A549 (cell line): ENCODE data around the gene TBC1D16. TPM values are rescaled to one million over a fixed set of nuclear protein-coding genes. Genes with fewer than 3 reads are reported as not detected.

Experiments
- ATAC-seq, 2 experiments: fragments of 200-7000 bp in 1 of 2; fragments of >200 bp in 1 of 2; cut with Nextera tagmentation in 1 of 2; cut with Tn5 transposase in 1 of 2; 3 replicates each; pipeline versions ENCODE4 v1.8.0 to v1.9.1; 2018 to 2020; ENCODE audit warnings: mild to moderate bottlenecking in 1 of 2, moderate library complexity in 1 of 2
- CTCF ChIA-PET: fragments of 300-600 bp; sonication (Branson Sonifier 250); formaldehyde crosslinking; extraction: SDS; loops from one replicate; lab custom pipeline; 2021; ENCODE audit warnings: antibody characterized with exemption, inconsistent platforms; lab: Yijun Ruan, JAX
- POLR2A ChIA-PET: fragments of 350-600 bp; formaldehyde crosslinking; extraction: SDS; loops from one replicate; lab custom pipeline; 2021; ENCODE audit warnings: antibody characterized with exemption, inconsistent platforms; lab: Yijun Ruan, JAX
- DNase-seq, 2 experiments: peaks; one replicate each; pipeline versions ENCODE4 v3.0.0 to v3.0.0-alpha.2; 2011 to 2016; ENCODE audit warnings: low read depth in 1 of 2, low spot score in 1 of 2
- FAIRE-seq: peaks from 2 replicates; lab custom pipeline; 2011; peaks lifted over from hg19 to GRCh38; lab: Jason Lieb, UNC
- H3K27ac ChIP-seq, 2 experiments: fragments of >200 bp; sonication (Bioruptor Twin); formaldehyde crosslinking; 3 replicates each; pipeline ENCODE4 v1.5.1; 2016 to 2017
- H3K4me1 ChIP-seq: fragments of >200 bp; sonication (Bioruptor Twin); formaldehyde crosslinking; 3 replicates; pipeline ENCODE4 v1.6.1; 2016
- H3K4me2 ChIP-seq: fragments of >200 bp; sonication (Bioruptor Twin); formaldehyde crosslinking; 3 replicates; pipeline ENCODE4 v1.6.1; 2016
- H3K4me3 ChIP-seq: fragments of >200 bp; sonication (Bioruptor Twin); formaldehyde crosslinking; 3 replicates; pipeline ENCODE4 v1.5.1; 2016
- H3K9me3 ChIP-seq: fragments of >200 bp; sonication (Bioruptor Twin); formaldehyde crosslinking; 3 replicates; pipeline ENCODE4 v1.6.1; 2016
- BHLHE40 ChIP-seq: IDR thresholded peaks from 2 replicates; pipeline ENCODE4 v1.6.1; 2012; ENCODE audit warnings: low read depth, low read length, inconsistent platforms
- CBX2 ChIP-seq: fragments of 200-600 bp; sonication (generic); IDR thresholded peaks from 2 replicates; pipeline ENCODE4 v1.6.1; 2016; ENCODE audit warnings: low read depth, mild to moderate bottlenecking, borderline replicate concordance
- CEBPB ChIP-seq, 2 experiments: fragments of >200 bp in 1 of 2; sonication (Bioruptor Twin) in 1 of 2; formaldehyde crosslinking in 1 of 2; IDR thresholded peaks; 2 replicates each; pipeline ENCODE4 v1.6.1; 2012 to 2016
- EHMT2 ChIP-seq: fragments of 200-600 bp; sonication (generic); IDR thresholded peaks from 2 replicates; pipeline ENCODE4 v1.6.1; 2016; ENCODE audit warnings: antibody characterized with exemption, low read depth, mild to moderate bottlenecking, moderate library complexity
- EP300 ChIP-seq, 2 experiments: fragments of >200 bp; sonication (Bioruptor Twin); formaldehyde crosslinking; IDR thresholded peaks; 2 replicates in 1 of 2; 3 replicates in 1 of 2; pipeline ENCODE4 v1.6.1; 2016 to 2017
- FOXS1 ChIP-seq: fragments of 250-450 bp; sonication (Bioruptor Pico); IDR thresholded peaks from 2 replicates; pipeline ENCODE4 v1.5.0; 2020; ENCODE audit warnings: mild to moderate bottlenecking, moderate library complexity
- HDAC2 ChIP-seq: fragments of 200-600 bp; sonication (generic); IDR thresholded peaks from 2 replicates; pipeline ENCODE4 v1.6.1; 2016
- HEYL ChIP-seq: fragments of 250-450 bp; sonication (Bioruptor Pico); IDR thresholded peaks from 2 replicates; pipeline ENCODE4 v1.8.0; 2021; ENCODE audit warnings: mild to moderate bottlenecking, moderate library complexity
- HOXB13 ChIP-seq: fragments of 250-450 bp; sonication (Bioruptor Pico); IDR thresholded peaks from 2 replicates; pipeline ENCODE4 v1.5.0; 2020; ENCODE audit warnings: low read depth, mild to moderate bottlenecking, moderate library complexity
- HOXB5 ChIP-seq: fragments of 250-450 bp; sonication (Bioruptor Pico); IDR thresholded peaks from 2 replicates; pipeline ENCODE4 v1.5.0; 2020; ENCODE audit warnings: mild to moderate bottlenecking, moderate library complexity
- NR3C1 ChIP-seq: fragments of >200 bp; sonication (Bioruptor Twin); formaldehyde crosslinking; IDR thresholded peaks from 3 replicates; pipeline ENCODE4 v1.6.1; 2017
- POLR2A ChIP-seq: IDR thresholded peaks from 2 replicates; pipeline ENCODE4 v1.6.1; 2012; ENCODE audit warnings: mild to moderate bottlenecking, low read length
- RAD21 ChIP-seq, 2 experiments: fragments of >200 bp in 1 of 2; sonication (Bioruptor Twin) in 1 of 2; formaldehyde crosslinking in 1 of 2; IDR thresholded peaks in 1 of 2; conservative IDR thresholded peaks in 1 of 2; 2 replicates in 1 of 2; 3 replicates in 1 of 2; pipeline ENCODE4 v1.6.1; 2012 to 2018; ENCODE audit warnings: inconsistent platforms in 1 of 2
- SMC3 ChIP-seq: fragments of >200 bp; sonication (Bioruptor Twin); formaldehyde crosslinking; IDR thresholded peaks from 3 replicates; pipeline ENCODE4 v1.6.1; 2018; ENCODE audit warnings: inconsistent platforms
- SREBF2 ChIP-seq: fragments of 450-650 bp; IDR thresholded peaks from 2 replicates; pipeline ENCODE4 v1.6.1; 2014; ENCODE audit warnings: mild to moderate bottlenecking, moderate library complexity
- ZFP36 ChIP-seq: fragments of 450-650 bp; IDR thresholded peaks from 2 replicates; pipeline ENCODE4 v1.6.1; 2014; ENCODE audit warnings: borderline replicate concordance; ENCODE audit not compliant: partially characterized antibody
- WGBS: methylation state at CpG from one replicate; pipeline ENCODE4 v1.1.6; 2017; ENCODE audit errors: missing lambda C conversion rate; 5-methylcytosine and 5-hydroxymethylcytosine counted together
- polyA plus RNA-seq, 4 experiments: library from polyadenylated mRNA; depleted of rRNA in 3 of 4; stranded (reverse); fragments of >200 nt; fragmentation: RNase III in 1 of 4; extraction: RNeasy Plus Mini Kit Qiagen cat#74134 plus additional on column Dnase treatment in 1 of 4; gene quantifications; 2 replicates in 3 of 4; 3 replicates in 1 of 4; pipeline ENCODE4 v1.2.3, GENCODE V29; 2011 to 2017
- TF ChIP-seq, protein P1 (sequence below): fragments of 250-450 bp; sonication (Bioruptor Pico); IDR thresholded peaks from 2 replicates; pipeline ENCODE4 v1.5.0; 2020; ENCODE audit warnings: low read depth, mild to moderate bottlenecking, moderate library complexity
- TF ChIP-seq, protein P2 (sequence below): fragments of 450-650 bp; IDR thresholded peaks from 2 replicates; pipeline ENCODE4 v1.6.1; 2014; ENCODE audit warnings: antibody characterized with exemption

TBC1D16 gene
- polyA plus RNA-seq, 2 of the 4 experiments (the other 2 are of a cell fraction): 8.9 to 12.5 TPM

DNA sequence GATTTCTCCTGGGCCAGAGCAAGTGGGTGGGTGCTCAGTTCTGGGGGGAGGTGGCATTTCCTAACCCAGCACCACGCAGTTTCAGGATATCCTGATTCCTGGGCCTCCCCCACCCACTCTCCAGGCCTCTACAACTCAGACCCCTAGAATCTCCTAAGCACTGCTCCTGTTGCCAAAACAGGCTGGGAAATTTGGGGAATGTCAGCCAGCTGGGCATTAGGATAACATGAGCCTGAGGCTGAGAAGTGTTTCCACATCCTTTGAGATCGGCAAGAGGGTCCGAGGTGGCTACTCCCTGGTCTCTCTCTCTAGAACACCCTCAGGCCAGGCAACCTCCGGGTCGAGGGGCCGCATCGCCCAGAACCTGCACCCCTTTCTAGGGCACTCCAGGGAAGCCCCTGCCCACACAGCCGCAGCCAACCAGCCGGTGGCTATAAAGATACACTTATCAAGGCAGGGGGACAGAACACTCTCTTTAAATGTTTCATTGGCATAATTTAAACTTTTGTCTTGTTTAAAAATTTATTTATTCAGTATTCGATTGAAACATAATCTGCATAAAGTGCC lies 23.6 kb downstream of the TBC1D16 start:
- Histone ChIP-seq H3K4me1 (peaks cover 4% of the 10 kb centered on the region; the same call in 2 of the 3 replicates), H3K9me3 (peaks cover 11% of the 10 kb centered on the region; the same call in 2 of the 3 replicates), H3K27ac (no peak overlapping the region), H3K4me3 (no peak overlapping the region), H3K4me2 (no peak overlapping the region)
- POLR2A ChIA-PET: no interaction called here
- 90% methylated on average over 10 of the region's 10 CpGs for WGBS
- CTCF ChIA-PET: interaction anchor here (1.2 kb wide), 1 partner anchor 9 kb away, joined by 3 read pairs; no protein-coding TSS in a partner anchor
- TF ChIP-seq CEBPB (IDR thresholded peaks at IDR 0.05): no peak
- DNase-seq (no peak), FAIRE-seq (no peak), ATAC-seq (no peak)

DNA sequence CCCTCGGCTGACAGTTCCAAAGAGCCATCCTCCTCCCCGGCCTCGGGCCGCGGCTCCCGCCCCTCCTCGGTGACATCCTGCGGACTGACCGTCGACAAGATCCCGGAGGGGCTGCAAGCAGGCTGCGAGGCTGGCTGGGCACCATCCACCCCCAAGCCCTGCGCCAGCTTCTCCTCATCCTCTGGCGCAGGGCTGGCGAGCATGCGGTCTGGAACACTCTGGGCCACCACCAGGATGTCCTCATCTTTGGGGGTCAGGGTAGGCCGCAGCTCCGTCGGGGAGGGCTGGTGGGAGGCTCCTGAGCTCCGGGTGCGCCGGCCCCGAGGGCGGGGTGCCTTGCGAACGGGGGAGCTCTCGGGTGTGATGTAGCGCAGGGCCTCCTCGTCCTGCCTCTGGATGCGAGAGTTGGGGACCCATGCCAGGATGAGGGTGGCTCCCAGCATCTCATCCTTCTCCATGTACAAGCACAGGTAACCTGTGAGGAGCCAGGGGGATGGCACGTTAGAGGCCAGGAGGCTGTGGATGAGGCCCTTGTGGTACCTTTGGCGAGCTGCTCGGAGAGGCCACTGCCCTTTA lies 25.3 kb downstream of the TBC1D16 start:
- CTCF ChIA-PET: interaction anchor here (0.6 to 4.6 kb wide), 9 partner anchors 9 to 242 kb away, joined by 3 to 46 read pairs (median 5); partner anchors contain the start of gene GAA

DNA sequence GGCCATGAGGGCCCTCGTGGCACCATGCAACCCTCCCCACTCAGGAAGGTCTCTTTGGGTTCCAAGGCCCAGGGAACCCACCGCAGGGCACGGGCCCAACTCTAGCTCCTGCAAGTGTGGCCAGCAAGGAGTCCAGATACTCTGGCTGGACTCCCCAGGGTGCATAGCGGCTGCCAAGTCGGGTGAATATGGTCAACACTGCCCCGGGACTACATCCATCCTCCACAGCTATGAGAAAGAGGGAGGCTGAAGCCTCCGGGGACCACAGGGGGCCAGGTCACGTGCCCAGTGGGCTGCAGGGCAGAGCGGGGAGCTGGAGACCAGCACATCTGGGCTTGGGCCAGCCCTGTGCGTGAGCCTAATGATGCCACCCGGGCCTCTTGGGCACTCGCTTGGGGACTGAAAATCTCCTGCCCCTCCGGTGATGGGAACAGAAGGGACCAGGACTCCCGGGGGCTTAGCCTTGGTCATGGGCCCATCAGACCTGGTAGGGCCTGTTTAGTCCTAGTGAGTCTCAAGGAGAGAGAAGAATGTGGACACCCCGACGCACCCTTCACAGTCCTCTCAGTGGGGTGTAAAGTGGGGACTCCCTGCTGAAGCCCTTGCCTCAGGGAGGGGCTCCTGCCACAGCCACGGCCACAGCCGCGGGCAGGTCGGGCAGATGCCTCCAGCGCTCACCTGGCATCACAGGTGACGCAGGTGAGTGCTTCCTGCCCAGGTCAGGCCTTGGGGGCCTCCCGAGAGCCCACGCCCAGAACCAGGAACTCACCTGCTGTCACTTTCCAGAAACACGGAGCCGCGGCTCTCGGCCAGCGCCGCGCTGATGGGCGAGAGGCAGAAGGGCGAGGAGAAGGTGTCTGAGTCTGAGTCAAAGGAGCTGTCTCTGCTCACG lies 26.0 kb downstream of the TBC1D16 start:
- Histone ChIP-seq H3K9me3 (peaks cover 5% of the 10 kb centered on the region; the same call in 2 of the 3 replicates), H3K27ac (no peak overlapping the region), H3K4me1 (peaks cover 15% of the 10 kb centered on the region), H3K4me2 (no peak overlapping the region), H3K4me3 (no peak overlapping the region)
- POLR2A ChIA-PET: interaction anchor here (0.6 to 1.4 kb wide), 2 partner anchors 13 to 171 kb away, joined by 3 to 5 read pairs; partner anchors contain the start of gene CBX4
- DNase-seq (no peak), FAIRE-seq (no peak), ATAC-seq (no peak)
- CTCF ChIA-PET: interaction anchor here (0.6 to 10.5 kb wide), 38 partner anchors 7 to 384 kb away, joined by 3 to 154 read pairs (median 5); partner anchors contain the start of genes GAA and TBC1D16
- TF ChIP-seq EHMT2: no peak
- no peak for TF ChIP-seq SREBF2
- no peak for TF ChIP-seq CBX2
- no peak for TF ChIP-seq HOXB13 (CRISPR knock-in tag)
- TF ChIP-seq, protein P1, sequence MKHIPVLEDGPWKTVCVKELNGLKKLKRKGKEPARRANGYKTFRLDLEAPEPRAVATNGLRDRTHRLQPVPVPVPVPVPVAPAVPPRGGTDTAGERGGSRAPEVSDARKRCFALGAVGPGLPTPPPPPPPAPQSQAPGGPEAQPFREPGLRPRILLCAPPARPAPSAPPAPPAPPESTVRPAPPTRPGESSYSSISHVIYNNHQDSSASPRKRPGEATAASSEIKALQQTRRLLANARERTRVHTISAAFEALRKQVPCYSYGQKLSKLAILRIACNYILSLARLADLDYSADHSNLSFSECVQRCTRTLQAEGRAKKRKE: no peak
- TF ChIP-seq FOXS1: no peak
- no peak for TF ChIP-seq ZFP36
- 97% methylated on average over 27 of the region's 34 CpGs for WGBS

More for the DNA sequence above, 25.3 kb downstream of the TBC1D16 start:
- TF ChIP-seq HDAC2 (no peak), HEYL (CRISPR knock-in tag) (no peak)
- H3K4me2 ChIP-seq: no peak overlapping the region
- H3K9me3 ChIP-seq: peaks cover 11% of the 10 kb centered on the region; the same call in 2 of the 3 replicates
- H3K4me3 ChIP-seq: no peak overlapping the region
- no peak for ATAC-seq
- POLR2A ChIA-PET: interaction anchor here (0.6 kb wide), 1 partner anchor 14 kb away, joined by 3 read pairs; no protein-coding TSS in a partner anchor
- no peak for DNase-seq
- H3K4me1 ChIP-seq: peaks cover 15% of the 10 kb centered on the region
- no peak for FAIRE-seq
- 93% methylated on average over 33 of the region's 33 CpGs for WGBS
- H3K27ac ChIP-seq: no peak overlapping the region

DNA sequence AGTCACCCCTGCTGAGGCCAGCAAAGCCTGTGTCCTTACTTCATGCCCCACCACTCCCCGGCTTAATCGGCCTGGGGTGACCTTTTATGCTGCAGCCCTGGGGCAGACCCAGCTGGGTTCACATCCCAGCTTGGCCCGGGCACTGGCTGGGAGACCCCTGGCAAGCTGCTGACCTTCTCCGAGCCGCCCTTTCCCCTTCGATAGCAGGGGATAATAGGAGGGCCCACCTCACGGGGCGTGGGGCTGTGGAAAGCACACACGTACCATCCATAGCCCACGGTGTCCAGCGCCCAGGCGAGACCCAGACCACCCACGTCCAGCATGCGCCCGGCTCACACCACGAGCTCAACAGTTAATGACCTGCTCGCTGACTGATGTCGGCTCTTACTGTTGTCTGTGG lies 26.8 kb downstream of the TBC1D16 start:
- Histone ChIP-seq H3K9me3 (no peaks in the 10 kb centered on the region; the same call in 2 of the 3 replicates), H3K4me3 (no peak overlapping the region), H3K27ac (peak overlapping the region; percentile 7 to 16; a peak in 3 of 6 replicates), H3K4me1 (peaks cover 15% of the 10 kb centered on the region), H3K4me2 (peak overlapping the region; percentile 37; the same call in 2 of the 3 replicates)
- WGBS: 89% methylated on average over 17 of the region's 18 CpGs
- no peak for FAIRE-seq
- no peak for DNase-seq
- TF ChIP-seq HOXB5 (CRISPR knock-in tag): no peak
- TF ChIP-seq, protein P2, sequence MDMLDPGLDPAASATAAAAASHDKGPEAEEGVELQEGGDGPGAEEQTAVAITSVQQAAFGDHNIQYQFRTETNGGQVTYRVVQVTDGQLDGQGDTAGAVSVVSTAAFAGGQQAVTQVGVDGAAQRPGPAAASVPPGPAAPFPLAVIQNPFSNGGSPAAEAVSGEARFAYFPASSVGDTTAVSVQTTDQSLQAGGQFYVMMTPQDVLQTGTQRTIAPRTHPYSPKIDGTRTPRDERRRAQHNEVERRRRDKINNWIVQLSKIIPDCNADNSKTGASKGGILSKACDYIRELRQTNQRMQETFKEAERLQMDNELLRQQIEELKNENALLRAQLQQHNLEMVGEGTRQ: no peak
- no peak for TF ChIP-seq BHLHE40
- no peak for TF ChIP-seq NR3C1
- TF ChIP-seq SREBF2: no peak
- no peak for TF ChIP-seq EP300 (IDR thresholded peaks at IDR 0.05)
- no peak for TF ChIP-seq POLR2A
- TF ChIP-seq SMC3: no peak
- TF ChIP-seq RAD21 (conservative IDR thresholded peaks at IDR 0.05 in 1 of 2, IDR thresholded peaks at IDR 0.05 in 1 of 2): no peak
- ATAC-seq: no peak
- ChIA-PET POLR2A (interaction anchor here (1.0 to 1.4 kb wide), 2 partner anchors 26 to 170 kb away, joined by 3 to 5 read pairs; partner anchors contain the start of gene CBX4), CTCF (interaction anchor here (0.6 to 10.5 kb wide), 77 partner anchors 7 to 971 kb away, joined by 3 to 154 read pairs (median 4); partner anchors contain the start of genes GAA and TBC1D16)
